K562 (cell line): ENCODE results near the gene CNKSR3. TPM values are rescaled to one million over a fixed set of nuclear protein-coding genes. Genes with fewer than 3 reads are reported as not detected.

Experiments
- ARID3A ChIP-seq: IDR thresholded peaks from 2 replicates; pipeline ENCODE4 v1.6.1; 2012; ENCODE audit warnings: low read depth, low read length, improper control_type of control experiment, borderline replicate concordance
- ELF1 ChIP-seq: fragments of 200-800 bp; sonication (Bioruptor generic); IDR thresholded peaks from 2 replicates; pipeline ENCODE4 v1.6.1; 2016; ENCODE audit warnings: missing genetic modification characterization, missing compliant biosample characterization
- RCOR1 ChIP-seq, 2 experiments: IDR thresholded peaks; 2 replicates each; pipeline ENCODE4 v1.6.1; 2012; ENCODE audit warnings: low read depth in 2 of 2, low read length in 2 of 2, borderline replicate concordance in 1 of 2, improper control_type of control experiment in 1 of 2
- SMARCE1 ChIP-seq: fragments of 450-650 bp; IDR thresholded peaks from 2 replicates; pipeline ENCODE4 v1.7.1; 2016; ENCODE audit warnings: mild to moderate bottlenecking
- ZNF12 ChIP-seq: sonication (generic); formaldehyde crosslinking; IDR thresholded peaks from 2 replicates; pipeline ENCODE4 v1.4.0; 2020; ENCODE audit warnings: mild to moderate bottlenecking, missing genetic modification reagents
- polyA plus RNA-seq, 8 experiments: library from polyadenylated mRNA; depleted of rRNA in 4 of 8; stranded (reverse) in 5 of 8; unstranded in 3 of 8; fragments of >200 nt; fragmentation: Nextera tagmentation in 2 of 8; fragmentation: Illumina TruSeq in 1 of 8; extraction: Ambion mirVana in 2 of 8; extraction: Trizol in 1 of 8; gene quantifications; 2 replicates each; pipeline versions ENCODE4 v1.2.1 to v1.2.3, GENCODE V29; 2011 to 2014; ENCODE audit warnings: inconsistent platforms in 1 of 8, missing spikeins in 1 of 8
- total RNA-seq, 7 experiments: library from RNA; depleted of rRNA in 6 of 7; stranded (reverse); fragments of >200 nt in 6 of 7; fragmentation: Illumina TruSeq in 2 of 7; extraction: Trizol in 2 of 7; gene quantifications; 2 replicates each; pipeline versions ENCODE4 v1.2.1 to v1.2.3, GENCODE V29; 2011 to 2021; ENCODE audit warnings: low replicate concordance in 1 of 7
- TF ChIP-seq, protein P1 (sequence below): fragments of 450-650 bp; IDR thresholded peaks from 2 replicates; pipeline ENCODE4 v1.6.1; 2017; ENCODE audit warnings: antibody characterized with exemption, mild to moderate bottlenecking
- TF ChIP-seq, protein P2 (sequence below): fragments of 150-350 bp; IDR thresholded peaks from 2 replicates; pipeline ENCODE4 v1.6.1; 2014; ENCODE audit warnings: low read depth, mild to moderate bottlenecking, low read length, borderline replicate concordance

The CNKSR3 gene
- total and polyA plus RNA-seq, 9 of the 15 experiments (the other 6 are each of a cell fraction or from before 2014, with no cell fraction given): 4.5 to 29.6 (median 9.5) TPM

DNA sequence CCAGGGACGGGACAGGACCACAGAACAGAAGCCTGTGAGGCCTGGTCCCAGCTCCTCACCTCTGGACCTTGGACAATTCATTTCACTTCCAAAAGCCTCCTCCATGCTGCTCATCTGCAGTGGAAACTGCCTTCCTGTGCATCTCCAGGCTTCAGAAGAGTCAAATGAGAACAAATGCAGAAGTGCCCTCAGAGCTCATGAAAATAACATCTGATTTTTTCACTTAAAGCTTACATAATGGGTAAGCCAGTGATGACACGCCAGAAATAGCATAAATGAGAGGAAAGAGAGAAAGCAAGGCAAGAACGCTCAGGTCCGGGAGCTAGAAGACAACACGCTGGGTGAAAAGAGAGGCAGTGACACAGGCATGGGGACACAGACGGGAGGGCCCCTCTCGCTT, 7.9 kb downstream of the CNKSR3 start (continued):
- TF ChIP-seq, protein P1, sequence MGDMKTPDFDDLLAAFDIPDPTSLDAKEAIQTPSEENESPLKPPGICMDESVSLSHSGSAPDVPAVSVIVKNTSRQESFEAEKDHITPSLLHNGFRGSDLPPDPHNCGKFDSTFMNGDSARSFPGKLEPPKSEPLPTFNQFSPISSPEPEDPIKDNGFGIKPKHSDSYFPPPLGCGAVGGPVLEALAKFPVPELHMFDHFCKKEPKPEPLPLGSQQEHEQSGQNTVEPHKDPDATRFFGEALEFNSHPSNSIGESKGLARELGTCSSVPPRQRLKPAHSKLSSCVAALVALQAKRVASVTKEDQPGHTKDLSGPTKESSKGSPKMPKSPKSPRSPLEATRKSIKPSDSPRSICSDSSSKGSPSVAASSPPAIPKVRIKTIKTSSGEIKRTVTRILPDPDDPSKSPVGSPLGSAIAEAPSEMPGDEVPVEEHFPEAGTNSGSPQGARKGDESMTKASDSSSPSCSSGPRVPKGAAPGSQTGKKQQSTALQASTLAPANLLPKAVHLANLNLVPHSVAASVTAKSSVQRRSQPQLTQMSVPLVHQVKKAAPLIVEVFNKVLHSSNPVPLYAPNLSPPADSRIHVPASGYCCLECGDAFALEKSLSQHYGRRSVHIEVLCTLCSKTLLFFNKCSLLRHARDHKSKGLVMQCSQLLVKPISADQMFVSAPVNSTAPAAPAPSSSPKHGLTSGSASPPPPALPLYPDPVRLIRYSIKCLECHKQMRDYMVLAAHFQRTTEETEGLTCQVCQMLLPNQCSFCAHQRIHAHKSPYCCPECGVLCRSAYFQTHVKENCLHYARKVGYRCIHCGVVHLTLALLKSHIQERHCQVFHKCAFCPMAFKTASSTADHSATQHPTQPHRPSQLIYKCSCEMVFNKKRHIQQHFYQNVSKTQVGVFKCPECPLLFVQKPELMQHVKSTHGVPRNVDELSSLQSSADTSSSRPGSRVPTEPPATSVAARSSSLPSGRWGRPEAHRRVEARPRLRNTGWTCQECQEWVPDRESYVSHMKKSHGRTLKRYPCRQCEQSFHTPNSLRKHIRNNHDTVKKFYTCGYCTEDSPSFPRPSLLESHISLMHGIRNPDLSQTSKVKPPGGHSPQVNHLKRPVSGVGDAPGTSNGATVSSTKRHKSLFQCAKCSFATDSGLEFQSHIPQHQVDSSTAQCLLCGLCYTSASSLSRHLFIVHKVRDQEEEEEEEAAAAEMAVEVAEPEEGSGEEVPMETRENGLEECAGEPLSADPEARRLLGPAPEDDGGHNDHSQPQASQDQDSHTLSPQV: no peak
- no peak for TF ChIP-seq RCOR1 (IDR thresholded peaks at IDR 0.05; ENCODE audit: borderline replicate concordance in 1 of 2, low read depth in 2 of 2, low read length in 2 of 2)
- TF ChIP-seq ARID3A: no peak
- TF ChIP-seq, protein P2, sequence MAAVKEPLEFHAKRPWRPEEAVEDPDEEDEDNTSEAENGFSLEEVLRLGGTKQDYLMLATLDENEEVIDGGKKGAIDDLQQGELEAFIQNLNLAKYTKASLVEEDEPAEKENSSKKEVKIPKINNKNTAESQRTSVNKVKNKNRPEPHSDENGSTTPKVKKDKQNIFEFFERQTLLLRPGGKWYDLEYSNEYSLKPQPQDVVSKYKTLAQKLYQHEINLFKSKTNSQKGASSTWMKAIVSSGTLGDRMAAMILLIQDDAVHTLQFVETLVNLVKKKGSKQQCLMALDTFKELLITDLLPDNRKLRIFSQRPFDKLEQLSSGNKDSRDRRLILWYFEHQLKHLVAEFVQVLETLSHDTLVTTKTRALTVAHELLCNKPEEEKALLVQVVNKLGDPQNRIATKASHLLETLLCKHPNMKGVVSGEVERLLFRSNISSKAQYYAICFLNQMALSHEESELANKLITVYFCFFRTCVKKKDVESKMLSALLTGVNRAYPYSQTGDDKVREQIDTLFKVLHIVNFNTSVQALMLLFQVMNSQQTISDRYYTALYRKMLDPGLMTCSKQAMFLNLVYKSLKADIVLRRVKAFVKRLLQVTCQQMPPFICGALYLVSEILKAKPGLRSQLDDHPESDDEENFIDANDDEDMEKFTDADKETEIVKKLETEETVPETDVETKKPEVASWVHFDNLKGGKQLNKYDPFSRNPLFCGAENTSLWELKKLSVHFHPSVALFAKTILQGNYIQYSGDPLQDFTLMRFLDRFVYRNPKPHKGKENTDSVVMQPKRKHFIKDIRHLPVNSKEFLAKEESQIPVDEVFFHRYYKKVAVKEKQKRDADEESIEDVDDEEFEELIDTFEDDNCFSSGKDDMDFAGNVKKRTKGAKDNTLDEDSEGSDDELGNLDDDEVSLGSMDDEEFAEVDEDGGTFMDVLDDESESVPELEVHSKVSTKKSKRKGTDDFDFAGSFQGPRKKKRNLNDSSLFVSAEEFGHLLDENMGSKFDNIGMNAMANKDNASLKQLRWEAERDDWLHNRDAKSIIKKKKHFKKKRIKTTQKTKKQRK: no peak
- no peak for TF ChIP-seq ZNF12
- TF ChIP-seq ELF1 (tag): no peak
- TF ChIP-seq SMARCE1: no peak
